Renal cortex interstitium (tissue), 11 donors: ENCODE results near the gene CACNA1B. TPM values are rescaled to one million over a fixed set of nuclear protein-coding genes. Genes with fewer than 3 reads are reported as not detected.
A peak's percentile ranks its signal among the peaks of the same experiment; 100 is the strongest.
"Not testable (repeated sequence)": the region's sequence is repeated elsewhere in the genome, so short reads cannot be mapped to it uniquely, and the experiment has no call there.

Experiments used
- DNase-seq, 11 donors: peaks; one replicate each; pipeline ENCODE4 v3.0.0-alpha.2; 2013; ENCODE audit warnings: low read depth in 9 of 11, low spot score in 4 of 11; ENCODE audit errors: extremely low read depth in 1 of 11
- polyA plus RNA-seq, 3 donors: library from polyadenylated mRNA; unstranded; fragments of 120-200 nt; gene quantifications; one replicate each; pipeline ENCODE4 v1.2.1, GENCODE V29; 2013; ENCODE audit not compliant: insufficient read length in 3 of 3

CACNA1B gene
- polyA plus RNA-seq, 3 donors, result 0.23 to 0.39 (median 0.27) TPM

GRCh38 chr9:138126858-138127584 lies 249.4 kb downstream of the CACNA1B start:
- not testable (repeated sequence) for DNase-seq

- not testable (repeated sequence) for DNase-seq
Measured at GRCh38 chr9:138128027-138128426, 250.4 kb downstream of the CACNA1B start.

- DNase-seq, result not testable (repeated sequence)
Measured at GRCh38 chr9:138129318-138129717, 251.7 kb downstream of the CACNA1B start.

- not testable (repeated sequence) for DNase-seq
Measured at GRCh38 chr9:138132946-138133705, 255.5 kb downstream of the CACNA1B start.

- DNase-seq, result not testable (repeated sequence)
Measured at GRCh38 chr9:138134581-138134980, 257.0 kb downstream of the CACNA1B start.

GRCh38 chr9:138139096-138139495 lies 261.5 kb downstream of the CACNA1B start:
- not testable (repeated sequence) for DNase-seq

- not testable (repeated sequence) for DNase-seq
Measured at GRCh38 chr9:138140980-138141379, 263.4 kb downstream of the CACNA1B start.

- DNase-seq, result not testable (repeated sequence)
Measured at GRCh38 chr9:138142528-138143244, 265.1 kb downstream of the CACNA1B start.

- not testable (repeated sequence) for DNase-seq
Measured at GRCh38 chr9:138143491-138143890, 265.9 kb downstream of the CACNA1B start.

- DNase-seq, result peak in 2 of 11 donors; percentile 33 to 42
Measured at GRCh38 chr9:138147556-138147955, 270.0 kb downstream of the CACNA1B start.

GRCh38 chr9:138149672-138150656 lies 272.4 kb downstream of the CACNA1B start:
- peak in 5 of 11 donors; percentile 7 to 38 (median 24) for DNase-seq

- not testable (repeated sequence) for DNase-seq
Measured at GRCh38 chr9:138155788-138156187, 278.2 kb downstream of the CACNA1B start.

GRCh38 chr9:138166793-138167192 lies 289.2 kb downstream of the CACNA1B start:
- not testable (repeated sequence) for DNase-seq
